ENCODE measurements around the gene MON2. TPM values are rescaled to one million over a fixed set of nuclear protein-coding genes. Genes with fewer than 3 reads are reported as not detected.
"Not testable (repeated sequence)": the region's sequence is repeated elsewhere in the genome, so short reads cannot be mapped to it uniquely, and the experiment has no call there.

The MON2 gene
- total RNA-seq, 1 experiment from 2014 or later, result 32.8 TPM

GRCh38 chr12:62484233-62484632, 17.6 kb downstream of the MON2 start:
- no peaks in the 10 kb centered on the region for H3K4me1 ChIP-seq (replicated peaks; ENCODE audit: insufficient read depth)
- intact Hi-C loops (cut with micrococcal nuclease; ENCODE audit: unreplicated experiment), result no loop called here
- no peak overlapping the region for H2AFZ ChIP-seq
- H3K27me3 ChIP-seq (ENCODE audit: insufficient read depth, low read depth), result no peaks in the 10 kb centered on the region
- CTCF ChIA-PET, result no interaction called here
- no peaks in the 10 kb centered on the region for H4K20me1 ChIP-seq (ENCODE audit: insufficient read depth)
- no peaks in the 10 kb centered on the region; the same call in 1 of the 2 replicates for H3F3A ChIP-seq (ENCODE audit: insufficient read depth, low read depth)
- BruUV-seq (replicated peaks), result no TSS peak
- no peak for DNase-seq
- no peak overlapping the region for H3K4me2 ChIP-seq
- H3K36me3 ChIP-seq (ENCODE audit: low read depth), result no peaks in the 10 kb centered on the region
- POLR2A ChIA-PET (ENCODE audit: unreplicated experiment), result no interaction called here
- H3K9me2 ChIP-seq (ENCODE audit: insufficient read depth), result no peaks in the 10 kb centered on the region
- H3K79me2 ChIP-seq (ENCODE audit: low read depth), result peaks cover 17% of the 10 kb centered on the region; the same call in 1 of the 2 replicates
- H3K4me3 ChIP-seq, result no peak overlapping the region
- no peak overlapping the region for H3K27ac ChIP-seq
- H3K9me3 ChIP-seq (ENCODE audit: insufficient read depth, low read depth), result no peaks in the 10 kb centered on the region
- no peak for TF ChIP-seq EZH2 (IDR thresholded peaks at IDR 0.05; ENCODE audit: low read depth)
- no peak for TF ChIP-seq CTCF (conservative IDR thresholded peaks at IDR 0.05)

GRCh38 chr12:62505786-62506185, 39.2 kb downstream of the MON2 start:
- Histone ChIP-seq H3K79me2 (ENCODE audit: low read depth) (no peaks in the 10 kb centered on the region), H3K9me3 (ENCODE audit: insufficient read depth, low read depth) (no peaks in the 10 kb centered on the region), H3K36me3 (ENCODE audit: low read depth) (0 out of 2 replicates have a peak, but pooled peaks cover 7% of the 10 kb centered on the region), H3K27me3 (ENCODE audit: insufficient read depth, low read depth) (no peaks in the 10 kb centered on the region), H3F3A (ENCODE audit: insufficient read depth, low read depth) (peaks cover 4% of the 10 kb centered on the region; the same call in 1 of the 2 replicates), H3K4me1 (replicated peaks; ENCODE audit: insufficient read depth) (peaks cover 8% of the 10 kb centered on the region; the same call in 1 of the 2 replicates), H3K4me3 (no peak overlapping the region), H3K9me2 (ENCODE audit: insufficient read depth) (no peaks in the 10 kb centered on the region), H4K20me1 (ENCODE audit: insufficient read depth) (no peaks in the 10 kb centered on the region), H3K27ac (no peak overlapping the region), H2AFZ (no peak overlapping the region), H3K4me2 (no peak overlapping the region)
- ChIA-PET CTCF (no interaction called here), POLR2A (ENCODE audit: unreplicated experiment) (no interaction called here)
- intact Hi-C loops (cut with micrococcal nuclease; ENCODE audit: unreplicated experiment), result no loop called here
- DNase-seq, result no peak
- no peak for TF ChIP-seq EZH2 (IDR thresholded peaks at IDR 0.05; ENCODE audit: low read depth)
- no peak for TF ChIP-seq CTCF (conservative IDR thresholded peaks at IDR 0.05)
- no TSS peak for BruUV-seq (replicated peaks)

- no peak for TF ChIP-seq CTCF (conservative IDR thresholded peaks at IDR 0.05)
- no peak for TF ChIP-seq EZH2 (IDR thresholded peaks at IDR 0.05; ENCODE audit: low read depth)
- H3K36me3 ChIP-seq (ENCODE audit: low read depth), result 0 out of 2 replicates have a peak, but pooled peaks cover 7% of the 10 kb centered on the region
- H3K9me3 ChIP-seq (ENCODE audit: insufficient read depth, low read depth), result peaks cover 16% of the 10 kb centered on the region
- no peaks in the 10 kb centered on the region for H3K9me2 ChIP-seq (ENCODE audit: insufficient read depth)
- H3K4me1 ChIP-seq (replicated peaks; ENCODE audit: insufficient read depth), result no peaks in the 10 kb centered on the region
- DNase-seq, result no peak
- POLR2A ChIA-PET (ENCODE audit: unreplicated experiment), result no interaction called here
- H3K27me3 ChIP-seq (ENCODE audit: insufficient read depth, low read depth), result no peaks in the 10 kb centered on the region
- BruUV-seq (replicated peaks), result no TSS peak
- no peaks in the 10 kb centered on the region for H3F3A ChIP-seq (ENCODE audit: insufficient read depth, low read depth)
- H2AFZ ChIP-seq, result no peak overlapping the region
- H4K20me1 ChIP-seq (ENCODE audit: insufficient read depth), result no peaks in the 10 kb centered on the region
- intact Hi-C loops (cut with micrococcal nuclease; ENCODE audit: unreplicated experiment), result no loop called here
- no peaks in the 10 kb centered on the region for H3K79me2 ChIP-seq (ENCODE audit: low read depth)
- no peak overlapping the region for H3K4me3 ChIP-seq
- no peak overlapping the region for H3K27ac ChIP-seq
- CTCF ChIA-PET, result no interaction called here
- H3K4me2 ChIP-seq, result no peak overlapping the region
Observed at GRCh38 chr12:62512901-62513300, 46.3 kb downstream of the MON2 start.

- H2AFZ ChIP-seq; H3K4me2 ChIP-seq; H3K36me3 ChIP-seq (ENCODE audit: low read depth); H3K4me1 ChIP-seq (replicated peaks; ENCODE audit: insufficient read depth); DNase-seq; H3K27ac ChIP-seq; BruUV-seq (replicated peaks); H3K9me2 ChIP-seq (ENCODE audit: insufficient read depth); POLR2A ChIA-PET (ENCODE audit: unreplicated experiment); H3F3A ChIP-seq (ENCODE audit: insufficient read depth, low read depth); H3K27me3 ChIP-seq (ENCODE audit: insufficient read depth, low read depth); intact Hi-C loops (cut with micrococcal nuclease; ENCODE audit: unreplicated experiment); H4K20me1 ChIP-seq (ENCODE audit: insufficient read depth); H3K79me2 ChIP-seq (ENCODE audit: low read depth); H3K4me3 ChIP-seq; CTCF ChIA-PET: not testable (repeated sequence)
- H3K9me3 ChIP-seq (ENCODE audit: insufficient read depth, low read depth), result peaks cover 16% of the 10 kb centered on the region
Observed at GRCh38 chr12:62514080-62514479, 47.5 kb downstream of the MON2 start.
